ENCODE data around the gene DLST.

DLST gene

GRCh38 chr14:74881431-74882102, at the start of gene DLST:
Gene DLST, plus strand, starts transcription at chr14:74881916. Its CDS starts 38 bp downstream, at chr14:74881954.
- peak; percentile 76 for DNase-seq

DNA sequence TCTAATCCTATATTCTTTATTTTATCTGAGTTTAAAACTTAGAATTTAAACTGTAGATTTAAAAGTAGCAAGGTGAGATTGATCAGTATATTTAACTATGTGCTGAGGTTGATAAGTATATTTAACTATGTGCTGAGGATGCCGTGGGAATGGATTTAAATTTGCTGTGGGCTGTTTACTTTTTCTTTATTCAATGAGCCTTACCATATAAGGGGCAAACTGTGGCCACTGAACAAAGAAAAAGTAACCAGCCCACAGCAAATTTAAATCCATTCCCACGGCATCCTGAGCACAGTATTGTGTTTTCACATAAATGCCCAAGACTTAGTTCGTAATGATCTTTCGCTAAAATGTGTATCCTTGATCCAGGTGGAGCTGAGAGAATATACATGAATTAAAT, 48.9 kb upstream of the DLST start:
- DNase-seq, result no peak

DNA sequence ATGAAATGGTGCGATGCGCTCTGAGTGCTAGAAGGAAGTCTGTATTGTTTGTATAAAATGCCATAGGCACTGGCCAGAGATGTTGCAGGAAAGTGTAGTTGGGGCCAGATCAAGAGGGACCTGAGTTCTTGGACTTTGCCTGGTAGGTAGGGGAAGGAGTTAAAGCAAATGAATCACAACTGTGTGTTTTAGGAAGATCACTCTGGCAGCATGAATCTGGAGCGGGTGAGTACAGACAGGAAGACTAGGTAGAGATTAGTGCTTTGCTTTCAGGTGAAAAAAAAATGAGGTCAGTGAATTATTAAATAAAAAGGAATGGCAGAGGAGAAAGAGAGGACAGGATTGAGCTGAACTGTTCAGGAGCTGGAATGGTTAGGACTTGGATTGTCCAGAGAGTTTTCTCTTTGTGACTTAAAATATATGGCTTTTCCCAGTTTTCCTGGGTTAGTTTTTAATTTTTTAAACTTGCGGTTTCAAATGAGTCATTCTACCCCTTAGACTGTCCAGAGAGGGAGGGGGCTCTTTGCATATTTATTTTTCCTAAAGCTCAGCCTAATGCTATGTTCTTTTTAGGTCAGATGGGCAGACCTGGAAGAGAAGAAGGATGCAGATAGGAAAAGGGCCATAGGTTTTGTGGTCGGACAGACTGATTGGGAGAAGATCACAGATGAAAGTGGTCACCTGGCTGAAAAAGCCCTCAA, 46.9 kb upstream of the DLST start:
- DNase-seq, result no peak

DNA sequence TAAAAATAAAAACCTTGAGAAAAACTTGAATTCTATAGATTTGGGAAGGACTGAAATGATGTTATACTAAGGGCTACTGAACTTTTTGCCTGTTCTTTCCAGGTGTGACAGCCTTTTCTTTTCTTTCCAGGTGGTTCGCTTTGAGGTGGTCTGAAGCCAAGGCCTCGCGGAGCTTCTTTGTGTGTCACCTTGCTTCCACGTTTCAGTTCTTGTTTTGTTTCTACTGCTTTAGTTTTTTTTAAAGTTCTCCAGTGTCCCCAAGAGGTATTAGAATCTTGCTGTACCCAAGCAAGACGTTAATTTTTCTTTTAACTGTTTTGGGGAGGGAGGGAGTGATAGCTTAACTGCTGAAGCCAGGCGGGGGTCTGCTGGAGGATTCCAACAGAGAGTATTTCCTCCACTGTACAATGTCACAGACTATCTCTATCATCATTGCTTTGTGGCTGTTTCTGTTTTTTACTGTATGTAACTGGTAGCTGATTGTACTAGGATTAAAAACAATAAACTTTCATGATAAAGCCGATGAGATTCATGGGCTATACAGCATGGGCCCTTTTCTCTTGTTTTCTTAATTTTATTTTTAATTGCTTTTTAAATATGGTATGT, 46.0 kb upstream of the DLST start:
- no peak for DNase-seq

- no peak for DNase-seq
These were observed 45.3 kb upstream of the DLST start for GRCh38 chr14:74836251-74836960.

DNA sequence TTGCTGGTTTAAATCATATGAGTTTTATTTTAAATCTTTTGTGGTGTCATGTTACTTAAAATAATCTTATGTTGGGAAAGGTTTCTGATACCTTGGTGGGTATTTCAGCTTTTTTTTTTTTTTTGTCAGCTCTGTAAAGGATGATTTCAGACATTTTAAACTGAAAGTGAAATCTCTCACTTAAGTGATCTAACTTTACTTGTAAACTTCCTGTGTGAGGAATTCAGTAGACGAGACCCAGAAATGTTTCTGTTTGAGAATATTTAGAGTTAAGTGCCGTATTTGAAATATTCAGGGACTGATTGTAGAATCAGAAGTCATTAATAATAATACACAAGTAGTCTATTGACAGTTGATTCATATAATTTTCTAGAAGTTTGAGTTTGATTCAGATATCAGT, 43.5 kb upstream of the DLST start:
- DNase-seq, result no peak

- no peak for DNase-seq
These were observed 41.1 kb upstream of the DLST start for GRCh38 chr14:74840603-74841030.

GRCh38 chr14:74841230-74842207, 40.2 kb upstream of the DLST start:
- no peak for DNase-seq

DNA sequence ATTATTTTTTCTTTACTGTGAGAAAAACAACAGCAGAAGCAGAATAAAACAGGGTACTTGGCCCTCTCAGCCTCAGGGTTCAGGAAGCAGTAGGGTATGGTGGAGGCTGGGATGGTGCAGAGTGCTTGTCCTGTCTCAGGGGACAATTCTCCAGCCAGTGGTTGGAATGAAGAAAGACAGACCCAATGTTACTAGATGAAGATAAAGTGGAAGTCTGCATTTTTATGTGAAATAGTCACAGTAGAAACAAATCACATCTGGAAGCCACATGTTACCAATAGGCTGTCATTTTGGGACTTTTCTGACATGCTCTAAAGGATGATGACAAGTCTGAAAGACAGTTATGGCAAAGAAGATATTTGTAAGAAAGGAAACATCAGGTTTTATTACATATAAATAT, 38.1 kb upstream of the DLST start:
- DNase-seq, result no peak

DNA sequence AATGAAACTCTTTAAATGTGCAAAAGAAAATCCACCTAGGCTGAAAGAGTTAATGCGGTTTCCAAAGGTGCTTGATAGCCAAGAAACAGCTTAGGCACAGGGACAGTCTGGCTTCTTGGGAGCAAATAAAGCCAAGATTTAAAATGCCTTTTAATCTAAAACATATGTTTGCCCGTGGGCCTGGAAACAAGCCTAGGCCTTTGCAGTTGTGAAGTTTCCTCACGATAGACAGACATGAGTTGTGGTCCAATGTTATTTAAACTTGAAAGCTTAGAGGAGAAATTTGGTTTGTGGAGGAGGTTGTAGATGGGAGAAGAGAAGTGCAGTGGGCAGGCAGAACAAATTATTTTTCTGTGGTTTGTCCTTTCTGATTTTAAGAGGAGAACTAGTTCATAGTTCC, 35.5 kb upstream of the DLST start:
- no peak for DNase-seq

- no peak for DNase-seq
These were observed 34.6 kb upstream of the DLST start for GRCh38 chr14:74846968-74847665.

GRCh38 chr14:74848768-74849167, 32.9 kb upstream of the DLST start:
- DNase-seq, result no peak

- no peak for DNase-seq
These were observed 28.7 kb upstream of the DLST start for GRCh38 chr14:74852922-74853530.

- DNase-seq, result no peak
These were observed 28.1 kb upstream of the DLST start for GRCh38 chr14:74853581-74853980.

DNA sequence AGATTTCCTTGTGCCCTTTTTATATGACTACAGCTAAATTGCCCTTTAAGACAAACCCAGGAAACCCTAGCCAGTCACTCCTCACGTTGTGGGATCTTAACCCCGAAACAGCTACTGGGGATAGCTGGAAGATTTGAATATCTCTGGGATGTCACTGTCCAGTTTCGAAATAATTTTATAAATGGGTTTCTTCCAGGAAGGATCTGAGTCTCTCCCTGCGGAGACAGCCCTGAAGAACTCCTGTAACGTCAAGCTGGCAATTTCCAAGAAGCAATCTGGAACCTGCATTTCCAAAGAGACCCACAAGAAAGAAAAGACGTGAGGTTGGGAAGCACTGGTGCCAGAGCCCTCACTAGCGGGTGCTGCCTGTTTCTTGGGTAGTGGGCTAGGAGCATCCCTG, 26.7 kb upstream of the DLST start:
- no peak for DNase-seq

- no peak for DNase-seq
These were observed 25.8 kb upstream of the DLST start for GRCh38 chr14:74855945-74856344.

- no peak for DNase-seq
These were observed 25.4 kb upstream of the DLST start for GRCh38 chr14:74856366-74856765.

- DNase-seq, result no peak
These were observed 23.7 kb upstream of the DLST start for GRCh38 chr14:74858022-74858421.

- no peak for DNase-seq
These were observed 21.8 kb upstream of the DLST start for GRCh38 chr14:74859757-74860552.
